GM21576 (cell line): ENCODE data around the gene ZNF385A.

Experiments
- ATAC-seq: cut with Tn5 transposase; IDR thresholded peaks from one replicate; pipeline ENCODE4 v1.9.1; 2021; ENCODE audit warnings: mild to moderate bottlenecking, moderate library complexity; ENCODE audit not compliant: unreplicated experiment

ZNF385A gene

DNA sequence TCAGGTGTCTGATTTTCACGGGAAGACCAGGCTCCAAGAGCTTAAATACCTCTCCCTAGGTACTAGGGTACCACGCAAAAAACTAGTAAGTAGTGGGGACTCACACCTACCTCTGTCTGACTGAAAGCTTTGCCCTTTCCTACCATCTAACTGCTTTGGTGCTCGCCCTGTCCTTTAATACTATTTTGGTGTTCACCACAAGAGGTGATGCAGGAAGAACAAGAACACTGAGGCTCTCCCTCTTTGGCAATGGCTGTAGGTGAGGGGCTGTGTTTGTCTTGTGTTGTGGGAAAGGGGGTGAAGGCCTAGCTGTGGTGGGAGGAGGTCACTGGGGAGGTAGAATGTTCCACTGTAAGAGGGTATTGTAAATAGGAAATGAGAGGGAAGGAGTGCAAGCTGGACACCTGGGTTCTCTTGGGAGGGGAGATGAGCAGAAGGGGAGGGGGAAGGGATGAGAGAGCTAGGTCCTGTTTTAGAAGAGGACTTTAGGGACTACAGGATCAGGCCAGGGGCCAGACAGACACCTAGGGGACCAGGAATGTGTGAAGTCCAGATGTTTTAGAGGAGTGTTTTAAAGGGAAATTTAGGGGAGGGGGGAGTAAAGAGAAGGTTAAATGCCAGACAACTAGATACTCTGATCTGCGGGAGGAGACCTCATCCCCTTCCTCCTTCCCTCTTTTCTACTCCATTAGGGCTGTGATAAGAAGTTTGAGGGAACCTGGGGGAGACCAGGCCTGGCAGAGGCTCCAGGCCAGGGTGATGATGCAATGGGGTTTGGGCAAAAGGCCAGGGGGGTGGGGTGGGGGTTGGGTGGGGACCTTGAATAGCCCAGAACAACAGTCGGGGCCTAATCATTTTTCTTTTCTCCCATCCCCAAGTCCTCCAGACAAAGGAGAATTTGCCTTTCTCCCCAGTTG, 32.4 kb upstream of the ZNF385A start:
- no peak for ATAC-seq

DNA sequence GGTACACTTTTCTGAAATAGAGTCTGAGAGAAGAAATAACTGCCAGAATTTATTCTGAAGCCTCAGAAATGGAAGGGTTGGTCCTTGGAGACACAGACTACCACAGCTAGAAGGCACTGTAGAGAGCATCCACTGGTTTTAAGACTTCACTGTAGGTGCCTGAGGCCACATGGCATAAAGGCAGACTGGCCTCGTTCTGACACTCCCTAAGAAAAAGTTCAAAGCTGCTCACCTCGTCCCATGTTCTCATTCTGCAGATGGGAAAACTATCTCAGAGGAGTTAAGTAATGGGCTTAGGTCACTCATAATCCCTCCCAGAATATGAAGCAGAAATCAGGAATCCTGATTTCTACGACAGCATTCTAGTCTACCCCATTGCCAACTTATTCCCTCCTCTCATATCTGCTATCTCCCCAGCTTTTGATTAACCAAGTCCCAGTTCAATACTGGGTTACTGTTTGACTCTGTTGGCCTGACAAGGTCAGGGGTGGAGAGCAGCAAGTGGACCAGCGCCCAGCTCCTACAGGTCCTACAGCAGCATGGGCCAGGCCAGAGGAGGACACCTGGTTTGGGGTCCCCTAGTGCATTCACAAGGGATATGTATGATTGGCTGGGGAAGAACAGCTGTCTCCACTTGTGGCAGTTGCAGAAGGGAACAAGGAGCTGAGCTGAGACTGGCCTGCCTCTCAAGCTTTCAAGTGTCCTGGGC, 30.8 kb upstream of the ZNF385A start:
- no peak for ATAC-seq

GRCh38 chr12:54413284-54414190, 29.0 kb upstream of the ZNF385A start:
- ATAC-seq: peak; percentile 66

GRCh38 chr12:54412786-54413185, 28.3 kb upstream of the ZNF385A start:
- ATAC-seq: no peak

DNA sequence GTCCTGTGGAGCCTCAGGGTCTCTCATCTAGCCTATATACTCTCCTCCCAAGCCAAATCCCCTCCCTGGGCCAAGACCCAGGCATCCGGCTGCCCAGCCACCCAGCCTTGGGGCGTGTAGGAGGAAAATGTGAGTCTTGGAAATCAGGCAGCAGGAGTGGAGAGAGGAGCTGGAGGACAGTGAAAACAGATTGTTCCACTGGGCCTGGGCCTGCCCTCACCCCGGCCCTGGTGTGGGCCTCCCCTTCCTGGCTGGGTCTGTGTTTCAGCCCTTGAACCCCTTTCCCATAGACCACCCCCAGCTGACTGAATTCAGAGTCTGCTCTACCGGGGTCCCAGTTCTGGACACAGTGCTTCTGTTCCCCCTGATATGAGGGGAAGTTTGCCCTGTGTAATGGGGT, 27.8 kb upstream of the ZNF385A start:
- ATAC-seq: no peak

DNA sequence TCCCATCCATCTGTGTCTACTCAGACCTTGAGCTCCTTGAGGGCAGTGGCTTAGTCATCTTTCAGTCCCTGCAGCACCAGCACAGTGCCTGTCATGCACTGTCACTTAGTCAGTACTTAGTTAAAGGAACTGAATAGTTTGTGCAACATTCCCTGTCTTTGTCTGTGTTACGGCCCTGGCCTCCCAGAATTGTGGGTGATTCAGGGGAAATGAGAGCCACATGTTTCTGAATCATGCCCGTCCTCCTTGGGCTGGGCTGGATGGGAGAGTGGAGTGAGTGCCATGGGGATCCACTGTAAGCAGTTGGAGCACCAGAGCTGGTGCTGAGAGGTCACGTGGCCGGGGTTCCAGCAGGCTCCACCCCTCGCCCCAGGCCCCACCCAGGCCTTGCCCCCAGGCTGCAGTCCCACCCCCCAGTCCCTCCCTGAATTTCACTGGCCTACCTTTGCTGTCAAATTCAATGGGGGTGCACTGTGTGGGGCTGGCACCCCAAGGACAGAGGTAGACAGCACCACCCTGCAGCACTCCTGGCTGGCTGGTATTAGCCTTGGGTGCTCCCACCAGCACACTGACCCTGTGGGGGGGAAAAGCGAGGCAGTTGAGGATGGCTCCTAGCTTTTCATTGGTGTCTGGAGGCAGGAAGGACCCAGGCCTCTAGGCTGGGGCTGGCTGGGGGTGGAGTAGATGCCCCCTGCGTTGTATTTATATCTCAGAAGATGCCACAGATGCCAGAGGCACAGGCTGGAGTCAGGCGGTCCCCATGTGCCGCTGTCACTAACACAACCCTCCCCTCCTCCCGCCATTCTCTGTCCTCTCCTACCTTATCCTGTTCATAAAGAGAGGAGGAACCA, 27.1 kb upstream of the ZNF385A start:
- ATAC-seq: no peak

DNA sequence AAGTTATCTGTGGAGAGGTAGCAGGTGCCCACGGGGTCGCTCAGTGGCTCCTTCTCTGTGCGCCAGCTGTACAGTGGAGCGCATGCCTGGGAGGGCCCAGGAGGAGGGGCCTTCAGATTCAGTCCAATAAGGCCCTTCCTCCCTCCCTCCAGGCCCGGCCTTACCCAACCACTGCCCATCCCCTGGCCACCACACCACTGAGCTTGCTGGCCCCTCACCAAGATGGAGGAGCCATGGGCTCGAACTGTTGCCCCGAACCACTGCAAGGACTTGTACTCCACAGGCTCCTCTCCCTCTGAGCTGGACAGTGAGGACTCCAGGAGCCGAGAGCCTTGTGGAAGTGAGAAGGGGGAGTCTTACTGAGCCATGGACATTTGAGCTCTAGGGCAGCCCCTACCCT, 24.7 kb upstream of the ZNF385A start:
- no peak for ATAC-seq

GRCh38 chr12:54407183-54407905, 22.8 kb upstream of the ZNF385A start:
- ATAC-seq: no peak

- no peak for ATAC-seq
These were observed 21.0 kb upstream of the ZNF385A start for GRCh38 chr12:54405573-54405972.

GRCh38 chr12:54405106-54405505, 20.6 kb upstream of the ZNF385A start:
- ATAC-seq: no peak

GRCh38 chr12:54404061-54405004, 19.8 kb upstream of the ZNF385A start:
- no peak for ATAC-seq

DNA sequence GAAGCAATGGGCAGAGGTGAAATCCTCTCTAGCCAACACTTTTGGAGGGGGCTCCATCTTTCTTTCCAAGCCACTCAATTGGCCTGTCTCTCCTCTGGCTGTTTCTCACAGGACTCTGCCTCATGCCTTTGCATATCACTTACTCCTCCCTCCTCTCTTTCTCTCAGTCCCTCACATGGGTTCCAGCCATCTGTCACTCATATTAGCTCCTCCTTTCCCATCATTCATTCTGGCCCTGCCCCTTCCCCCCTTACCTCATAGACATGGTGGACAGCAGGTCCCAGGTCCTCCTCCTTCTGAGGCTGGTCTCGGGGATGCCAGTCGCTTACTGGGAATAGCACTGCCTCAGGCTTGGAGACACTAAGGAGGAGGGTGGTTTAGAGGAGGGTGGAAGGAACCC, 16.6 kb upstream of the ZNF385A start:
- no peak for ATAC-seq

DNA sequence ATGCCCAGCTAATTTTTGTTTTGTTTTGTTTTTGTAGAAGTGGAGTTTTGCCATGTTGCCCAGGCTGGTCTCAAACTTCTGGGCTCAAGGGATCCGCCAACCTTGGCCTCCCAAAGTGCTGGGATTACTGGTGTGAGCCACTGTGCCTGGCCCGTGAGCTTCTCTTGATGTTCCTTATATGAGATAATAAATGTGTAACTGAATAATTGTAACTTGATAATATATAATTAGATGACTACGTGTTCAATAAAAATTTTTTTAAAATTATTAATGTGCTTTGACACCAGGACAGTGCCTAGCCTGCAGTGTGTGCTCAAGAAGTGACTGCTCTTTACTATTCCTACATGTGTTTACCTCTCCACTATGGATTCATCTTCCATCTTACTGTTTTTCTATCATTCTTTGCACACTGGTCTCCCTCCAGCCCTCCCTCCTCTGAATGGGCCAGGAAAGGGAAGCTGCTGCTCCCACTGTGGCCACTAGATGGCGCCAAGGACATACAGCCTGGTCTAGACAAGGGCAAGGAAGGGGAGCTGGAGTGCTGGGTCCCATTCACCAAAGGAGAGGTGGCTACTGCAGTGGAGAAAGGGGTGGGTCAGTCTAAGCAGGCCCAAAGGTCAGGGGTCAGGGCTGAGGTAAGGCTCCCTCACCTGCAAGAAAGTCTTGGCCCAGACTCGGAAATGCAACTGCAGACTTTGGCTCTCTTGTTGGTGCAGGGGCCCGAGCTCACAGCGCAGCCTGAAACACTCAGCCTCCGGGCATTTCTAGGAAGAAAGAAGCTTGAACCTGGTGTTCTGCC, 14.7 kb upstream of the ZNF385A start:
- peak; percentile 66 for ATAC-seq

DNA sequence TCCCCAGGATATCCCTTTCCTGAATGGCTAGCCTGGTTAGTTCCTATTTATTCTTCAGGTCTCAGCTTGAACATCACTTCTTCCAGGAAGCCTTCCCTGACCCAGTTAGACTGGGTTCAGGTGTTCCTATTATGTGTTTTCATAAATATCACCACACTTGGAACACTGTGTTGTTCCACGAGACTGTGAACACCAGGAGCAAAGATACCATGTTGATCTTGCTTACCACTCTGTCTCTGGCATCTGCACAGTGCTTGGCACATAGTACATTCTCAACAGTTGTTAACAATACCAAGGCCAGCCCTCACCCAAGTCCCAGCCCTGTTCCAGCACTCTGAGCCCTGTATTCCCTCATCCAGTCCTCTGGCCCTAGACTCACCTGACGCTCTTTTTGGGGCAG, 13.7 kb upstream of the ZNF385A start:
- no peak for ATAC-seq

DNA sequence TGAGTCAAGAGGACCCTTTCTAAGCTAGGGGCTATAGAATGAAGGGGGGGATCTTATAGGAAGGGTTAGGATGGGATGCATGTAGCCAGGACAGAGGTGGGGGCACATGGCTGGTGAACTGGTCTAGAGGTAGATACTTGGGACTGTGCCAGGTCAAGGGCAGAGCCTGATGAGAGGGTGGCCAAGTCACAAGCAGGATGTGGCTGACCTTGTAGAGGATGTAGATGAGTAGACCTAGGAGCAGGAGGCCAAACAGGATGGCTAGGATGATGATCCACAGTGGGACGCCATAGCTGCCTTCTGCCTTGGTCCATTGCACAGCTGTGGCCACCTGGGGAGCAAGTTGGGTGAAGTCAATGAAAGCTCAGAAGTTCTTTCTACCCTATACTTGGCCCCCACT, 12.6 kb upstream of the ZNF385A start:
- ATAC-seq: no peak

- no peak for ATAC-seq
These were observed 11.0 kb upstream of the ZNF385A start for GRCh38 chr12:54395545-54395944.

GRCh38 chr12:54394986-54395385, 10.5 kb upstream of the ZNF385A start:
- ATAC-seq: no peak

GRCh38 chr12:54394281-54394719, 9.8 kb upstream of the ZNF385A start:
- ATAC-seq: no peak
